H1 (cell line): ENCODE measurements around the gene JUP. TPM values are rescaled to one million over a fixed set of nuclear protein-coding genes. Genes with fewer than 3 reads are reported as not detected.

Experiments
- HDAC2 ChIP-seq, 2 experiments: fragments of 300-600 bp in 1 of 2; sonication (generic) in 1 of 2; IDR thresholded peaks; 2 replicates each; pipeline ENCODE4 v1.6.1; 2011 to 2012; ENCODE audit warnings: low read depth in 2 of 2, low read length in 2 of 2, mild to moderate bottlenecking in 2 of 2, moderate library complexity in 2 of 2, borderline replicate concordance in 1 of 2, inconsistent platforms in 1 of 2
- polyA plus RNA-seq, 7 experiments: library from polyadenylated mRNA; depleted of rRNA in 3 of 7; stranded (reverse) in 5 of 7; unstranded in 2 of 7; fragments of >200 nt in 5 of 7; fragments of 200-250 nt in 2 of 7; gene quantifications; 1 replicate in 5 of 7; 2 replicates in 1 of 7; 4 replicates in 1 of 7; pipeline versions ENCODE4 v1.2.1 to v1.2.3, GENCODE V29; 2011 to 2013; ENCODE audit warnings: missing spikeins in 2 of 7, mixed read lengths in 2 of 7
- total RNA-seq: library from RNA; stranded (reverse); fragmentation: NEBNext Ultra II Directional; extraction: Animal tissue kit (Norgen Biotek cat#: 25700); gene quantifications from 2 replicates; pipeline ENCODE4 v1.2.1, GENCODE V29; 2021

JUP gene
- total and polyA plus RNA-seq, 2 of the 8 experiments (the other 6 are each of a cell fraction or from before 2014, with no cell fraction given) = 62.8 to 102 TPM

- no peak for TF ChIP-seq HDAC2 (IDR thresholded peaks at IDR 0.05; ENCODE audit: borderline replicate concordance in 1 of 2, low read depth in 2 of 2, low read length in 2 of 2)
Measured at GRCh38 chr17:41717408-41718286, 68.9 kb downstream of the JUP start (continued).
